Fibroblast of gingiva (primary cell): ENCODE data around the gene LGMN.

Source experiments
- DNase-seq: peaks from one replicate; pipeline ENCODE4 v3.0.0-alpha.2; 2011; ENCODE audit warnings: low read depth

LGMN gene

GRCh38 chr14:92675976-92676375 is 72.5 kb downstream of the LGMN start:
- no peak for DNase-seq

- no peak for DNase-seq
Measured at GRCh38 chr14:92675421-92675820, 73.0 kb downstream of the LGMN start.

GRCh38 chr14:92673601-92674150 is 74.8 kb downstream of the LGMN start:
- no peak for DNase-seq

GRCh38 chr14:92670643-92671366 is 77.6 kb downstream of the LGMN start:
- DNase-seq = no peak

GRCh38 chr14:92670160-92670559 is 78.3 kb downstream of the LGMN start:
- DNase-seq = peak; percentile 94

GRCh38 chr14:92668276-92668973 is 80.0 kb downstream of the LGMN start:
- DNase-seq = no peak

- DNase-seq = no peak
Measured at GRCh38 chr14:92666251-92666650, 82.2 kb downstream of the LGMN start.

GRCh38 chr14:92665661-92666110 is 82.7 kb downstream of the LGMN start:
- DNase-seq = no peak

GRCh38 chr14:92663049-92663448 is 85.4 kb downstream of the LGMN start:
- DNase-seq = no peak

GRCh38 chr14:92660571-92660970 is 87.9 kb downstream of the LGMN start:
- DNase-seq = no peak

GRCh38 chr14:92659765-92660561 is 88.5 kb downstream of the LGMN start:
- DNase-seq = peak; percentile 41

GRCh38 chr14:92658684-92659083 is 89.7 kb downstream of the LGMN start:
- no peak for DNase-seq

- DNase-seq = no peak
Measured at GRCh38 chr14:92658160-92658559, 90.3 kb downstream of the LGMN start.

- no peak for DNase-seq
Measured at GRCh38 chr14:92657457-92658142, 90.8 kb downstream of the LGMN start.

- DNase-seq = no peak
Measured at GRCh38 chr14:92656306-92657081, 91.9 kb downstream of the LGMN start.

- DNase-seq = no peak
Measured at GRCh38 chr14:92655419-92656201, 92.8 kb downstream of the LGMN start.

- DNase-seq = no peak
Measured at GRCh38 chr14:92654239-92654901, 94.1 kb downstream of the LGMN start.
